Astrocyte (in vitro differentiated cells and primary cell): Measurements from ENCODE around the gene MST1.
"Not testable (repeated sequence)": the region's sequence is repeated elsewhere in the genome, so short reads cannot be mapped to it uniquely, and the experiment has no call there.

Experiments used
- EZH2 ChIP-seq: IDR thresholded peaks from 2 replicates; pipeline ENCODE4 v1.6.1; 2012; ENCODE audit warnings: mild to moderate bottlenecking, low read length, inconsistent platforms; ENCODE audit not compliant: insufficient read depth
- TF ChIP-seq, protein P1 (sequence below): IDR thresholded peaks from 2 replicates; pipeline ENCODE4 v1.5.1; 2011; ENCODE audit warnings: low read depth, mild to moderate bottlenecking, inconsistent platforms, low read length, moderate library complexity; ENCODE audit not compliant: insufficient read depth

DNA sequence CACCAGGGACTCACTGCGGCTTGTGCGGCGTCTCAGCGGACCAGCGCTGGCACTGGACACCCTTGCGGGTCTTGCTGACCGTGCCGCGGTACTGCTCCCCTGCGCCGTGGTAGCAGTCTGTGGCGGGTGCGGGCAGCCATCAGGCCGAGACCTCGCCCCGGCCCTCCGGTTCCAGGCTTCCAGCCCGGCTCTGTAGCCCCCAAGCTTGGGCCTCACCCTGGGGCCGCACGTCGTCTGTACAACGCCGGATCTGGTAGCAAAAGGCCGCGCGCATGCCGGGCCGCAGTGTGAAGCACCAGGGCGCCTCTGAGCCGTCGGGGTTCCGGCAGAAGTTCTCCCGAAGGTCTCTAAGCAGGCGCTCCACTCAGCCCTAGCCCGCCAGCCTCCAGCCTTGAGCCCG is 3.4 kb downstream of the MST1 start:
- TF ChIP-seq, protein P1, sequence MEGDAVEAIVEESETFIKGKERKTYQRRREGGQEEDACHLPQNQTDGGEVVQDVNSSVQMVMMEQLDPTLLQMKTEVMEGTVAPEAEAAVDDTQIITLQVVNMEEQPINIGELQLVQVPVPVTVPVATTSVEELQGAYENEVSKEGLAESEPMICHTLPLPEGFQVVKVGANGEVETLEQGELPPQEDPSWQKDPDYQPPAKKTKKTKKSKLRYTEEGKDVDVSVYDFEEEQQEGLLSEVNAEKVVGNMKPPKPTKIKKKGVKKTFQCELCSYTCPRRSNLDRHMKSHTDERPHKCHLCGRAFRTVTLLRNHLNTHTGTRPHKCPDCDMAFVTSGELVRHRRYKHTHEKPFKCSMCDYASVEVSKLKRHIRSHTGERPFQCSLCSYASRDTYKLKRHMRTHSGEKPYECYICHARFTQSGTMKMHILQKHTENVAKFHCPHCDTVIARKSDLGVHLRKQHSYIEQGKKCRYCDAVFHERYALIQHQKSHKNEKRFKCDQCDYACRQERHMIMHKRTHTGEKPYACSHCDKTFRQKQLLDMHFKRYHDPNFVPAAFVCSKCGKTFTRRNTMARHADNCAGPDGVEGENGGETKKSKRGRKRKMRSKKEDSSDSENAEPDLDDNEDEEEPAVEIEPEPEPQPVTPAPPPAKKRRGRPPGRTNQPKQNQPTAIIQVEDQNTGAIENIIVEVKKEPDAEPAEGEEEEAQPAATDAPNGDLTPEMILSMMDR: not testable (repeated sequence)
- not testable (repeated sequence) for TF ChIP-seq EZH2
